CD4-positive, alpha-beta memory T cell (primary cell): ENCODE results near the gene SLC10A7. TPM values are rescaled to one million over a fixed set of nuclear protein-coding genes. Genes with fewer than 3 reads are reported as not detected.

Source experiments
- CTCF ChIA-PET: fragments of 350-600 bp; sonication (Branson Sonifier 250); formaldehyde crosslinking; loops from one replicate; lab custom pipeline; 2021; ENCODE audit warnings: inconsistent platforms; ENCODE audit not compliant: partially characterized antibody; lab: Charles Lee
- POLR2A ChIA-PET: fragments of 350-600 bp; sonication (Branson Sonifier 250); formaldehyde crosslinking; loops from one replicate; lab custom pipeline; 2021; ENCODE audit not compliant: partially characterized antibody; lab: Charles Lee
- DNase-seq, 5 donors: peaks; one replicate each; pipeline versions ENCODE4 v3.0.0 to v3.0.0-alpha.2; 2020 to 2022; ENCODE audit warnings: mixed read lengths in 1 of 5
- H3K27ac ChIP-seq: one replicate; pipeline ENCODE4 v1.7.0; 2013; ENCODE audit warnings: low read depth, low read length
- H3K27me3 ChIP-seq: 2 replicates; pipeline ENCODE4 v1.7.0; 2013; ENCODE audit warnings: mild to moderate bottlenecking, low read length, moderate library complexity; ENCODE audit not compliant: insufficient read depth
- H3K36me3 ChIP-seq: 2 replicates; pipeline ENCODE4 v1.7.0; 2013; ENCODE audit warnings: mild to moderate bottlenecking, low read length, moderate library complexity; ENCODE audit not compliant: insufficient read depth
- H3K4me1 ChIP-seq: 2 replicates; pipeline ENCODE4 v1.7.0; 2013; ENCODE audit warnings: mild to moderate bottlenecking, low read length, moderate library complexity; ENCODE audit not compliant: insufficient read depth
- H3K4me3 ChIP-seq, 2 donors: one replicate each; pipeline ENCODE4 v1.7.0; 2013; ENCODE audit warnings: low read length in 2 of 2, mild to moderate bottlenecking in 1 of 2
- H3K9me3 ChIP-seq, 2 donors: one replicate each; pipeline ENCODE4 v1.7.0; 2013; ENCODE audit warnings: low read length in 2 of 2, control low read depth in 1 of 2; ENCODE audit not compliant: control insufficient read depth in 1 of 2
- H3K27ac Mint-ChIP-seq, 7 donors: one replicate each; pipeline ENCODE4 v1.8.0; 2020 to 2021; ENCODE audit warnings: mixed read lengths in 7 of 7, mild to moderate bottlenecking in 6 of 7, inconsistent platforms in 3 of 7, moderate library complexity in 3 of 7
- H3K27me3 Mint-ChIP-seq, 2 donors: one replicate each; pipeline ENCODE4 v1.8.0; 2020 to 2021; ENCODE audit warnings: mixed read lengths in 2 of 2
- H3K36me3 Mint-ChIP-seq, 2 donors: one replicate each; pipeline ENCODE4 v1.8.0; 2020 to 2021; ENCODE audit warnings: mixed read lengths in 2 of 2, inconsistent platforms in 1 of 2, mild to moderate bottlenecking in 1 of 2
- H3K4me1 Mint-ChIP-seq, 4 donors: one replicate each; pipeline ENCODE4 v1.8.0; 2020 to 2021; ENCODE audit warnings: mixed read lengths in 4 of 4, mild to moderate bottlenecking in 1 of 4
- H3K4me3 Mint-ChIP-seq, 8 donors: one replicate each; pipeline ENCODE4 v1.8.0; 2020 to 2021; ENCODE audit warnings: mixed read lengths in 8 of 8, mild to moderate bottlenecking in 7 of 8, moderate library complexity in 6 of 8, inconsistent platforms in 3 of 8
- H3K9me3 Mint-ChIP-seq, 8 donors: one replicate each; pipeline ENCODE4 v1.8.0; 2020 to 2021; ENCODE audit warnings: mixed read lengths in 8 of 8, mild to moderate bottlenecking in 5 of 8, inconsistent platforms in 3 of 8, moderate library complexity in 1 of 8
- intact Hi-C: fragments of 100-400 bp; cut with micrococcal nuclease; formaldehyde crosslinking; loops from one replicate; pipeline ENCODE4 v1.15.1; 2023
- polyA plus RNA-seq, 2 donors: library from polyadenylated mRNA; unstranded; fragments of 300-500 nt; fragmentation: Illumina TruSeq; gene quantifications; one replicate each; pipeline ENCODE4 v1.2.3, GENCODE V29; 2021
- total RNA-seq, 2 experiments: library from RNA; stranded (reverse); gene quantifications; one replicate each; pipeline ENCODE4 v1.2.3, GENCODE V29; 2021

The SLC10A7 gene
- total and polyA plus RNA-seq, 4 experiments from 2014 or later, result 9.0 to 17.7 (median 10.1) TPM

GRCh38 chr4:146283758-146284651 lies 237.7 kb downstream of the SLC10A7 start:
- H3K27ac ChIP-seq, result no peak overlapping the region
- no peaks in the 10 kb centered on the region for H3K27me3 Mint-ChIP-seq
- no peak overlapping the region for H3K4me3 ChIP-seq
- no peaks in the 10 kb centered on the region for H3K4me1 ChIP-seq
- H3K4me1 Mint-ChIP-seq, result no peaks in the 10 kb centered on the region
- H3K27ac Mint-ChIP-seq, result no peak overlapping the region
- DNase-seq, result no peak
- POLR2A ChIA-PET, result no interaction called here
- CTCF ChIA-PET, result no interaction called here
- peaks cover 21 to 27% of the 10 kb centered on the region in 2 donors for H3K36me3 Mint-ChIP-seq
- no peak overlapping the region for H3K4me3 Mint-ChIP-seq
- H3K9me3 ChIP-seq, result no peaks in the 10 kb centered on the region
- no peaks in the 10 kb centered on the region for H3K9me3 Mint-ChIP-seq
- H3K36me3 ChIP-seq, result no peaks in the 10 kb centered on the region
- H3K27me3 ChIP-seq, result no peaks in the 10 kb centered on the region
- intact Hi-C loops, result no loop called here

DNA sequence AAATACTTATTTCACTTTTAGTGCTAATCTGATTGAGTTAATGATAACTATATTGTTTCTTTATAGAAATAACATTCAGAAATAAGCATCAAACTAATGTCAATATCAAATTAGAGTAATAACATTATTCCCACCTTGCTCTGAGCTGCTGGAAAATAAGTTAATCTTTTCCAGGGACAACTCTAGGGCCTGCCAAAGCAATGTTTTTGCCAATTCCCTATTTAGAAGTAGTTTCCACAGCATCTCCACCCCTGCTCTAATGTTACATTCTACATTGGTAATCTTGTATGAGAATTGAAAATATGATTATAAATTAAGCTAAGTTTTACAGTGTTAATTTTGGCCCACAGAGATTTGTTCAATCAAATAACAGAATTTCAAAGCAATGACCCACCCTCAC lies 239.1 kb downstream of the SLC10A7 start:
- no peaks in the 10 kb centered on the region for H3K4me1 Mint-ChIP-seq
- CTCF ChIA-PET, result no interaction called here
- Histone ChIP-seq H3K27me3 (no peaks in the 10 kb centered on the region), H3K36me3 (no peaks in the 10 kb centered on the region), H3K27ac (no peak overlapping the region), H3K4me1 (no peaks in the 10 kb centered on the region), H3K9me3 (no peaks in the 10 kb centered on the region), H3K4me3 (no peak overlapping the region)
- H3K36me3 Mint-ChIP-seq, result peaks cover 16 to 21% of the 10 kb centered on the region in 2 donors
- intact Hi-C loops, result no loop called here
- POLR2A ChIA-PET, result no interaction called here
- no peak overlapping the region for H3K27ac Mint-ChIP-seq
- H3K9me3 Mint-ChIP-seq, result no peaks in the 10 kb centered on the region
- no peak for DNase-seq
- H3K27me3 Mint-ChIP-seq, result no peaks in the 10 kb centered on the region
- H3K4me3 Mint-ChIP-seq, result no peak overlapping the region

DNA sequence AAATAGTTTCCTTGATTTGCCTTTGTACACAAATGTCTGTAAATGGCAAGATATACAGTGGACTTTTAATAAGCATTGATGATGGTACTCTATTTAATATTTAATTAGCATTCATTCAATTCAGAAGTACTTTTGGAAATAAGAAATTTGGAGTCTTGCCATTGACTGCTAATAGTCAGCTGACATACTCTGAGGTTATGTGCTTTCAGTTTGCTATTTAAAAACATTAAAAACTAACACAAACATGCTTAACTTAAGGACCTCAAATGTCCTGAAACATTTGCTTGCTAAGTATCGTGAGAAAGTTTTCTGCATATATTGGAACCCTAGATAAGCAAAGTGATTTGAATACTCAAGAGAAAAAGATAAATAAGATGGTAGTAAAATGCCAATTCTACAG lies 242.8 kb downstream of the SLC10A7 start:
- ChIA-PET CTCF (no interaction called here), POLR2A (no interaction called here)
- Histone ChIP-seq H3K36me3 (no peaks in the 10 kb centered on the region), H3K27me3 (no peaks in the 10 kb centered on the region), H3K9me3 (no peaks in the 10 kb centered on the region), H3K27ac (no peak overlapping the region), H3K4me3 (no peak overlapping the region), H3K4me1 (no peaks in the 10 kb centered on the region)
- Mint-ChIP-seq H3K4me1 (no peaks in the 10 kb centered on the region), H3K27ac (no peak overlapping the region), H3K4me3 (no peak overlapping the region), H3K27me3 (no peaks in the 10 kb centered on the region), H3K9me3 (no peaks in the 10 kb centered on the region), H3K36me3 (peaks cover 18 to 21% of the 10 kb centered on the region in 2 donors)
- intact Hi-C loops, result no loop called here
- DNase-seq, result no peak

- Mint-ChIP-seq H3K27me3 (no peaks in the 10 kb centered on the region), H3K27ac (no peak overlapping the region), H3K36me3 (peaks cover 10 to 20% of the 10 kb centered on the region in 2 donors), H3K4me3 (no peak overlapping the region), H3K9me3 (no peaks in the 10 kb centered on the region), H3K4me1 (no peaks in the 10 kb centered on the region)
- ChIA-PET CTCF (no interaction called here), POLR2A (no interaction called here)
- H3K27me3 ChIP-seq, result no peaks in the 10 kb centered on the region
- H3K4me1 ChIP-seq, result no peaks in the 10 kb centered on the region
- no peak overlapping the region for H3K27ac ChIP-seq
- no peak for DNase-seq
- H3K9me3 ChIP-seq, result no peaks in the 10 kb centered on the region
- no peaks in the 10 kb centered on the region for H3K36me3 ChIP-seq
- intact Hi-C loops, result no loop called here
- no peak overlapping the region for H3K4me3 ChIP-seq
These were observed 246.4 kb downstream of the SLC10A7 start for GRCh38 chr4:146275370-146275769.

DNA sequence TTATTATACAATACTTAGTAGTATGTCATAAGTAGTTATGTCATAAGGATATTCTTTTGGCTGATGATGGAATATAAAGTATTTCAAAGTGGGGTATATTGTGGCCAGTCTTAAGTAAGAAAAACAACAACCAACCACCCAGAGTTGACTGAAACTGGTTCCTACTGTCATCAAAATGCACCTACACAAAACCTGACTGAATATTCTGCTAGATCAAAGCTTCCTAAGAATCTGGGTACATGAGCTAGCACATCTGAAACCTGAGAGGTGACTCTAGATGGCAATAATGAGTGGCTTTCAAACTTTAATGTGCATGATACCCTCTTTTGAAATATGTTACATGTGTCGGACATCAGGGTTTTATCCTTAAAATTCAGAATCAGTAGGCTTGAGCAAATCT lies 247.0 kb downstream of the SLC10A7 start:
- Histone ChIP-seq H3K4me1 (no peaks in the 10 kb centered on the region), H3K27me3 (no peaks in the 10 kb centered on the region), H3K27ac (no peak overlapping the region), H3K36me3 (no peaks in the 10 kb centered on the region), H3K4me3 (no peak overlapping the region), H3K9me3 (no peaks in the 10 kb centered on the region)
- Mint-ChIP-seq H3K36me3 (peaks cover 10 to 20% of the 10 kb centered on the region in 2 donors), H3K27ac (no peak overlapping the region), H3K27me3 (no peaks in the 10 kb centered on the region), H3K4me3 (no peak overlapping the region), H3K4me1 (no peaks in the 10 kb centered on the region), H3K9me3 (no peaks in the 10 kb centered on the region)
- ChIA-PET POLR2A (no interaction called here), CTCF (no interaction called here)
- no peak for DNase-seq
- intact Hi-C loops, result no loop called here

DNA sequence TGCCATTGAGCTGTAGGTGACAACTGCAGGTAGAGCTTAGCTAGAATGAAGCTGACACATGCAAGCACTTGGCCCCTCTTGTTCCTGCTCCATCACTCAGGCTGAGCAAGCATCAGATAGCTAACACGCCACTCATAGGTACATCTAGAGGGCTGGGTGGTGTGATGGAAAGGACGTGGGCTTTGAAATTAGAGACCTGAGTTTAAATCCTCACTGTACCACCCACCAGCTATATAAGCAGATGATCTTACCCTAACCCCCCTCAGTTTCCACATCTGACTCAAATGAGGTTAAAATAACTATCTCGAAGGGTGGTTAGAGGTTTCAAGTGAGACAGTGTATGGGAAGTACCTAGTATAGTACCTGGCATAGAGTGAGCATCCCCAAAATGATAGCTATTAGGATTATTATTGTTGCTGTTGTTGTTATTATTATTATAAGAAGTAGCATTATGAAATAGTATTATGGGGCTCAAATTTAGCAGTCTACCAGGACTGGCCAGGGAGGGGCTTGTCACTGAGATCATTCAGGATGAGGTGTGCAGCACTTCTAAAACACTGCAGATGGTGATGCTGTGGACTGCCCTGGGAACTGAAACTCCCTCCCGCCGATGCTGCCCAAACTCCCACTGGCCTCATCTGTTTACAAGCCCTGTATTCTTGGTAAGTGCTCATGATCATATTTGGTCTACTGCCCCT lies 248.4 kb downstream of the SLC10A7 start:
- H3K27me3 ChIP-seq, result no peaks in the 10 kb centered on the region
- no peak for DNase-seq
- H3K27ac Mint-ChIP-seq, result no peak overlapping the region
- no peaks in the 10 kb centered on the region for H3K9me3 Mint-ChIP-seq
- no peaks in the 10 kb centered on the region for H3K9me3 ChIP-seq
- no peak overlapping the region for H3K4me3 ChIP-seq
- peaks cover 10 to 21% of the 10 kb centered on the region in 2 donors for H3K36me3 Mint-ChIP-seq
- no peaks in the 10 kb centered on the region for H3K4me1 Mint-ChIP-seq
- no peaks in the 10 kb centered on the region for H3K36me3 ChIP-seq
- ChIA-PET POLR2A (no interaction called here), CTCF (interaction anchor here (0.9 kb wide), 1 partner anchor 33 kb away, joined by 3 read pairs; no protein-coding TSS in a partner anchor)
- H3K4me3 Mint-ChIP-seq, result no peak overlapping the region
- H3K4me1 ChIP-seq, result no peaks in the 10 kb centered on the region
- intact Hi-C loops, result no loop called here
- H3K27me3 Mint-ChIP-seq, result no peaks in the 10 kb centered on the region
- no peak overlapping the region for H3K27ac ChIP-seq

DNA sequence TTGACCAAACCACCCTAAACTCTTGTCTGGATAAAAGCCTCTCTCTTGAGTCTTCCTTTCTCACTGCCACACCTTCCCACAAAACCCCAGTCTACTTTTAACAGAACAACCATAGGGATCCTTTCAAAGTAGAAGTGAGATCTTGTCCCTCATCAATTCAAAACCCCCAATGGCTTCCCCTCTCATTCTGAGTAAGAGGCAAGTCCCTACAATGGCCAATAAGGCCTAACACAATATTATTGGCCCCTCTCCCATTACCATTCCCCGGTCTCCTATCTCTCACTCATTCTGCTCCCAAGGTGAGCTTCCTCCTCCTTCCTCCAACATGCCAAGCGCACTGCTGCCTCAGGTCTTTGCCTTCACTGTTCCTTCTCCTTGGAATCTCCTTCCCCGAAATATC lies 250.3 kb downstream of the SLC10A7 start:
- peaks cover 8 to 21% of the 10 kb centered on the region in 2 donors for H3K36me3 Mint-ChIP-seq
- H3K36me3 ChIP-seq, result no peaks in the 10 kb centered on the region
- no peak overlapping the region for H3K27ac ChIP-seq
- no peak for DNase-seq
- H3K4me1 ChIP-seq, result no peaks in the 10 kb centered on the region
- H3K9me3 ChIP-seq, result no peaks in the 10 kb centered on the region
- H3K4me3 Mint-ChIP-seq, result no peak overlapping the region
- no peak overlapping the region for H3K4me3 ChIP-seq
- no peak overlapping the region for H3K27ac Mint-ChIP-seq
- POLR2A ChIA-PET, result no interaction called here
- no peaks in the 10 kb centered on the region for H3K9me3 Mint-ChIP-seq
- intact Hi-C loops, result no loop called here
- H3K4me1 Mint-ChIP-seq, result no peaks in the 10 kb centered on the region
- H3K27me3 Mint-ChIP-seq, result no peaks in the 10 kb centered on the region
- no peaks in the 10 kb centered on the region for H3K27me3 ChIP-seq
- CTCF ChIA-PET, result interaction anchor here (1.1 kb wide), 1 partner anchor 11 kb away, joined by 3 read pairs; no protein-coding TSS in a partner anchor
